ENCODE measurements around the gene DISC1. TPM values are rescaled to one million over a fixed set of nuclear protein-coding genes. Genes with fewer than 3 reads are reported as not detected.

DISC1 gene
- total RNA-seq, 2 donors from 2014 or later = 2.9 to 5.8 TPM

DNA sequence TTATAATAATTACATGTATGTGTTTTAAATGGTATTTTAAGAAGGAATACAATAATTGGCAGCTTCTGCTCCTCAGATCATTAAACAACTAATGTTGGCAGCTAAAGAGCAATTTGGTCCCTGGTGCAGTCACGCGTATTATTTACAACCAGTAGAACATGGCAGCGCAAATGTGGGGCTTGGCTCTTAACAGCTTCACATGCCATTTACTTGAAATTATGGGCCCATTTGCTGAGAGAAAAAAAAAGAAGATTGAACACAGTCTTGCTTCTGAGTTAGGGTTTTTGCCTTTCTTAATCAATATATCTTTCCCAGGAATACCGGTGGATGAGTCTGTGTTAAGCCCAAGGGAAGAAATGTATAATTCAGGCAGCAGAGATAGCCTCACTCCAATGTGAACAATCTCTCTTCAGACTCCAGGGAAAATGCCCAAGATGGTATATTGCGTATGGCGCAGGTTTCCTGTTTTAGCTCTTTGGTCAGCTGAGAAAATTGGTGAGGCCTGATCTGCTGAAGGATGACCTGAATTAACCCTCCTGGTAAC is 174.5 kb downstream of the DISC1 start:
- Mint-ChIP-seq H3K9me3 (peaks cover 2 to 3% of the 10 kb centered on the region in 2 donors), H3K4me3 (no peak overlapping the region), H3K4me1 (ENCODE audit: low read depth) (no peaks in the 10 kb centered on the region), H3K36me3 (ENCODE audit: insufficient read depth in 2 of 2) (peaks cover 6 to 8% of the 10 kb centered on the region in 2 donors), H3K27ac (no peak overlapping the region), H3K27me3 (ENCODE audit: low read depth) (no peaks in the 10 kb centered on the region)
- ATAC-seq (replicated peaks in 1 of 2) = no peak
- no peak for DNase-seq

DNA sequence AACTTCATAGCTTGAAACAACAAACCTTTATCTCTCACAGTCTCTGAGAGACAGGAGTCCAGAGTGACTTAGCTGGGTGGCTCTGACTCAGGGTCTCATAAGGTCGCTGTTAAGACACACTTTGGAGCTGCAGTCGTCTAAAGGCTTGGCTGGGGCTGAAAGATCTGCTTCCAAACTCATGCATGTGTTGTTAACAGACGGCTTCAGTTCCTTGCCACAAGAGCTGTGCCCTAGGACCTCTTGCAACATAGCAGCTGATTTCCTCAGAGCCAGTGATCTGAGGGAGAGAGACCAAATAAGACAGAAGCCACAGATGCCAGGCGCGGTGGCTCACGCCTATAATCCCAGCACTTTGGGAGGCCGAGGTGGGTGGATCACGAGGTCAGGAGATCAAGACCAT is 176.8 kb downstream of the DISC1 start:
- ATAC-seq (replicated peaks in 1 of 2) (no peak), DNase-seq (no peak)
- no peak overlapping the region for H3K4me3 Mint-ChIP-seq
- H3K4me1 Mint-ChIP-seq (ENCODE audit: low read depth) = no peaks in the 10 kb centered on the region
- peaks cover 2 to 3% of the 10 kb centered on the region in 2 donors for H3K9me3 Mint-ChIP-seq
- peaks cover 6 to 8% of the 10 kb centered on the region in 2 donors for H3K36me3 Mint-ChIP-seq (ENCODE audit: insufficient read depth in 2 of 2)
- no peak overlapping the region for H3K27ac Mint-ChIP-seq
- H3K27me3 Mint-ChIP-seq (ENCODE audit: low read depth) = no peaks in the 10 kb centered on the region

DNA sequence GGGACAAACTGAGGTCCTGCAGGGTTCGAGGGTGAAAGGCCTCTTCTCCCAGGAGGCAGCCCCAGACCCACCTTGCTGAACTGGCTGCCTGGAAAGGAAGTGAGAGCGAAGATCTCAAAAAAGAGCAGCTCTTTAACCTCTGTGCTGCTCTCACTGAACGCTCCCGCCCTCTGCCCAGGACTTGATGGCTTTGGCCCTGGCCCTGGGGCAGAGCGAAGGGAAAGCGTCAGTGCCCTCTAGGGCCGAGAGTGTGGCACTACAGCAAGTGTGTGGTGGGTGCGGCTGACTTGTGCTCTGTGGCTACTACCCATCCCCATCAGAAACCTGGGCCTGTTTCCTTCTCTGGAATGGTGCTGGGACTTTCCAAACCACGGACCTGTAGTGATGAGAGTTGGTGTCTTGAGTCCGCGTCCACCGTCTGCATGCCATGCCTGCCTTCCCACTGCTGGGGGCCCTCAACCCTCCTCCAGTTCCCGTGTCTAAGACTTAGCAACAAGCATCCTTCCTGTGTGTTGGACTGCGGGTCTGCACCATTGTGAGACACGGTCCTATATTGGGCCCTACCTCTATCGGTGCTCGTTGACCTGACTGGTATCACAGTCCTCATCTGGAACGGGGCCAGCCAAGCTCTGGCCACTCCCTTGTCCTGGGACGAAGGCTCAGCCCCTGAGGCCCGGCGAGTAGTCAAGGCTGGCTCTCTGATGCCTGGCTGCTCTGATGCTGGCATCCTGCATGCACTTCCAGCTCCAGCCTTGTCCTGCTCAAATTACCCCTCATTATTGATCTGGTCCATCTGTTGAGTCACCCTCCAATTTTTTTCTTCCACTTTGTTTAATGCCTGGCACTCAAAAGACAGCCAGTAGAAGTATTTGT is 180.3 kb downstream of the DISC1 start:
- no peak overlapping the region for H3K27ac Mint-ChIP-seq
- ATAC-seq (replicated peaks in 1 of 2) (peak; percentile 72 to 78), DNase-seq (peak; percentile 37 to 39)
- peaks cover 0 to 2% of the 10 kb centered on the region in 2 donors for H3K36me3 Mint-ChIP-seq (ENCODE audit: insufficient read depth in 2 of 2)
- H3K4me1 Mint-ChIP-seq (ENCODE audit: low read depth) = no peaks in the 10 kb centered on the region
- H3K9me3 Mint-ChIP-seq = no peaks in the 10 kb centered on the region
- H3K4me3 Mint-ChIP-seq = no peak overlapping the region
- no peaks in the 10 kb centered on the region for H3K27me3 Mint-ChIP-seq (ENCODE audit: low read depth)

DNA sequence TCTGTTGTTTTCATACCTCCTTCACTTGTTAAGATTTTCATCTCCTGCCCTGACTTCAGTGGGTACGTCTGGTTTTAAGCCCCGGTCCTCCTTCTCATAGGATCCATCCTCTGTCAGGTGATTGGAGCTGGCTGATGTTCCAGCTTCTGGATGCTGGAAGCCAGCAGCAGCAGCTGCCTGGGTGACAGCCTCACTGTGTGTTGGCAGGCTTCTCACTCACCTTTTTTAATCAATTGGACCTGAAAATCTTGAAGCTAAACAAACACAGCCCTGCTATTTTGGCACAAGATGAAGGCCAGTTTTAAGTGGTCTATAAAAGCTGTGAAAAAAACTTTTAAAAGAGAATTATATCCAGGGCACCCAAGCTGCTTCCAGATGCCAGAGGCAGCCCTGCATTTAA is 181.0 kb downstream of the DISC1 start:
- no peaks in the 10 kb centered on the region for H3K27me3 Mint-ChIP-seq (ENCODE audit: low read depth)
- no peaks in the 10 kb centered on the region for H3K36me3 Mint-ChIP-seq (ENCODE audit: insufficient read depth in 2 of 2)
- no peak overlapping the region for H3K4me3 Mint-ChIP-seq
- DNase-seq = no peak
- no peak for ATAC-seq (replicated peaks in 1 of 2)
- no peaks in the 10 kb centered on the region for H3K4me1 Mint-ChIP-seq (ENCODE audit: low read depth)
- no peak overlapping the region for H3K27ac Mint-ChIP-seq
- no peaks in the 10 kb centered on the region for H3K9me3 Mint-ChIP-seq

DNA sequence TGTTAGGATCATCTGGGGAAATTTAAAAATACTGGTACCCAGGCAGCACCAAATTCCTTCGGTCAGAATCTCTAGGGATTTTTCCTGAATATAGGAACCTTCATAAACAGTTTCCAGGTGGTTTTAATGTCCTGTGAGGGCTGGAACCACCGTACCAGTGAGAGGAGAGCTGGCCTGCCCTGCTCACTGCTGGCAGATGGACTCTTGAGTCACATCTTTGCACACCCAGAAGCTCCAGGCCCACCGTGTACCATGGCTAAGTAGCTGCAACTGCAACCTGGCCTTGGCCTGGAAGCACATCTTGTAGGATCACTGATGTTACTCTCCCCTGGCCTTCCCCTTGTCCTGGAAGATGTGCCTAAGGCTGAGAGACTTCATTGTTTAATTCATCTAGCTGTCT is 181.5 kb downstream of the DISC1 start:
- Mint-ChIP-seq H3K4me1 (ENCODE audit: low read depth) (no peaks in the 10 kb centered on the region), H3K4me3 (no peak overlapping the region), H3K27ac (no peak overlapping the region), H3K9me3 (no peaks in the 10 kb centered on the region), H3K36me3 (ENCODE audit: insufficient read depth in 2 of 2) (no peaks in the 10 kb centered on the region), H3K27me3 (ENCODE audit: low read depth) (no peaks in the 10 kb centered on the region)
- DNase-seq = no peak
- ATAC-seq (replicated peaks in 1 of 2) = no peak

DNA sequence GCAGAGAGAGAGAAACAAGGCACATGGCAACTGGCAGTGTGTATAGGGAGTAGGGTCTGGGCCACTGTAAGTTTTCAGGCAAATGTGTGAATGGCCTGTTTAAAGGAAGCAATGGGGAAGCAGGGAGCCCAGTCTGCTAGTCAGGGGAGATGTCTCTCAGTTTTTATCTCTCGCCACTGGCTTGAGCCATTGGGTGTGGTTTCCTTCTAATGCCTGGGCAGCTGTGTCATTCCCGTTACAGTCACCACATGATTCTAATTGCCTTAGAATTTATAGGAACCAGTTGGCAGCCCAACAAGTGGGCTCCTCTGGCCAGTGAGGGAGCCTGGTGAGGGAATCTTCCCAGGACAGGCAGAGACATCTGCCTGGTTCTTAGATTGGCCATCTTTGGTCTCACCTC is 182.4 kb downstream of the DISC1 start:
- no peaks in the 10 kb centered on the region for H3K4me1 Mint-ChIP-seq (ENCODE audit: low read depth)
- no peak for ATAC-seq (replicated peaks in 1 of 2)
- H3K27ac Mint-ChIP-seq = no peak overlapping the region
- no peaks in the 10 kb centered on the region for H3K27me3 Mint-ChIP-seq (ENCODE audit: low read depth)
- peaks cover 0 to 2% of the 10 kb centered on the region in 2 donors for H3K36me3 Mint-ChIP-seq (ENCODE audit: insufficient read depth in 2 of 2)
- H3K4me3 Mint-ChIP-seq = no peak overlapping the region
- no peak for DNase-seq
- no peaks in the 10 kb centered on the region for H3K9me3 Mint-ChIP-seq

DNA sequence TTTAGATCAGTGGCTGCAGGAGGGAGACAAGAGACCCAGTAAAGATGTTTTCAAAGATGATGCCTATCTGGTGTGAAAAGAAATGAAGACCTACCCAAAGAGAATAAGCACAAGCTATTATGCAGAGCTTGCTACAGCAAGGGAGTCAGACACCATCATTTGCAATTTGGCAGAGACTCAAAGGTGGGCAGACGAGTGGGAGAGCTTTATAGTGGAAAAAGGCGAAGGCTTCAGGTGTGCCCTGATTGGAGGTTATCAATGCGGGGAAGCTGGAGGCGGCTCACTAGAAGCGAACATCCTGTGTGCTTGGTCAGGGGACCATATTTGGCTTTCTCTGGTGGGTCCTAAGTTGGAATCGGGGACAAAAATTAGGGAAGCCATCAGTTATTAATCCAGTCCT is 183.8 kb downstream of the DISC1 start:
- DNase-seq = no peak
- no peak overlapping the region for H3K4me3 Mint-ChIP-seq
- peaks cover 0 to 2% of the 10 kb centered on the region in 2 donors for H3K36me3 Mint-ChIP-seq (ENCODE audit: insufficient read depth in 2 of 2)
- ATAC-seq (replicated peaks in 1 of 2) = no peak
- H3K4me1 Mint-ChIP-seq (ENCODE audit: low read depth) = no peaks in the 10 kb centered on the region
- H3K27me3 Mint-ChIP-seq (ENCODE audit: low read depth) = no peaks in the 10 kb centered on the region
- H3K27ac Mint-ChIP-seq = no peak overlapping the region
- no peaks in the 10 kb centered on the region for H3K9me3 Mint-ChIP-seq

DNA sequence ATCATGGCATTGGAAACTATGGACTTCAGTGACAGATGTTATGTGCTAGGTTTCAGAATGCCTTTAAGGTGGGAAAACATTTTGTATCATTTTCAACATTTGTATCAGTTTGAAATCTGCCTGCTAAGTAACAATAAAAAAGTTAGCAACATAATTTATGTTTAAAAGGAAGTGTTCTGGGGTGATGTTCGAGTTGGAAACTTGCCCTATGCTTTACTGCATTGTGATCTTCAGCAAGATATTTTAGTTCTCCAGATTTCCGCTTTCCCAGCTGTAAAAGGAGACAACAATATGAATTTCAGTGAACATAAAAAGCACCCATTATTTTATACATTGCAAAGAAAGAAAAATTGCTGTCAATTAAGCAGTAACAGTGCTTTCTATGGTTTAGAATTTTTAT is 187.4 kb downstream of the DISC1 start:
- DNase-seq (no peak), ATAC-seq (replicated peaks in 1 of 2) (no peak)
- Mint-ChIP-seq H3K4me1 (ENCODE audit: low read depth) (no peaks in the 10 kb centered on the region), H3K36me3 (ENCODE audit: insufficient read depth in 2 of 2) (peaks cover 0 to 4% of the 10 kb centered on the region in 2 donors), H3K4me3 (no peak overlapping the region), H3K27me3 (ENCODE audit: low read depth) (no peaks in the 10 kb centered on the region), H3K27ac (no peak overlapping the region), H3K9me3 (no peaks in the 10 kb centered on the region)

DNA sequence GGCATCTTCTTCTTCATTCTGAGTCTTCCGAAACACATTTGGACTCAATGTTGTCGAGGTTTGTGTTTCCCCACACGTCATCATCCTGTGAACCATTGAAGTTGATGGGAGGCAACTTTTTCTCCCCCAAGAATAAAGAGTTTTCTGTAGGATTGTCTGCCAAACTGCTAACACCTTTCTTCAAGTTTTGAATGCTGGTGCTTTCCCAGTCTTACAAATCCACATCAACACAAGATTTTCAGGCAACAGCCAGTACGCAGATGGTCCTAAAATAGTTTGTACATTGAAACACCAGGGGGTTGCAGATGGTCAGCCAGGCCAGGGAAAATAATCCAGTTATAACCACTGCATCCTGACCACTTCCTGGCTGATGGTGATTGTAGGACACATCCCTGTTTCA is 187.9 kb downstream of the DISC1 start:
- H3K27ac Mint-ChIP-seq = no peak overlapping the region
- H3K27me3 Mint-ChIP-seq (ENCODE audit: low read depth) = no peaks in the 10 kb centered on the region
- peaks cover 0 to 4% of the 10 kb centered on the region in 2 donors for H3K36me3 Mint-ChIP-seq (ENCODE audit: insufficient read depth in 2 of 2)
- no peaks in the 10 kb centered on the region for H3K4me1 Mint-ChIP-seq (ENCODE audit: low read depth)
- no peaks in the 10 kb centered on the region for H3K9me3 Mint-ChIP-seq
- DNase-seq = no peak
- H3K4me3 Mint-ChIP-seq = no peak overlapping the region
- ATAC-seq (replicated peaks in 1 of 2) = no peak

DNA sequence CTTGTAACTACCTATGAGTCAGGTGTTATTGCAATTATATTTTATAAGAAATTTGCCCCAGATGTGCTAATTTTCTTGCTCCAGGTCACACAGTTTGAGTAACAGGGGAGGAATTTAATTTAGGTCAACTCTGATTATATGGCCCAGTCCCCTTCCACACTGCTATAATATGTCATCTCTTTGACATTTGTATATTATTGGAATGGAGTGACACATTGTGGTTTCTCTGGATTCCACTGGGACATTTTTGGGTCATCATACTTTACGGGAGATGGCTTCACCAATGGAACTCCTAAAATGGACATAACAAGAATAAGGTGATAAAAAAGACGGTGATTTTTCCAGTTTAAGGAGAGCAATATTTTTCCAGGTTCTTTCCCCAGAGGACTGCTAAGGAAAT is 191.2 kb downstream of the DISC1 start:
- H3K27me3 Mint-ChIP-seq (ENCODE audit: low read depth) = no peaks in the 10 kb centered on the region
- H3K9me3 Mint-ChIP-seq = no peaks in the 10 kb centered on the region
- no peak overlapping the region for H3K4me3 Mint-ChIP-seq
- H3K27ac Mint-ChIP-seq = no peak overlapping the region
- DNase-seq (no peak), ATAC-seq (replicated peaks in 1 of 2) (no peak)
- no peaks in the 10 kb centered on the region for H3K4me1 Mint-ChIP-seq (ENCODE audit: low read depth)
- peaks cover 0 to 4% of the 10 kb centered on the region in 2 donors for H3K36me3 Mint-ChIP-seq (ENCODE audit: insufficient read depth in 2 of 2)

DNA sequence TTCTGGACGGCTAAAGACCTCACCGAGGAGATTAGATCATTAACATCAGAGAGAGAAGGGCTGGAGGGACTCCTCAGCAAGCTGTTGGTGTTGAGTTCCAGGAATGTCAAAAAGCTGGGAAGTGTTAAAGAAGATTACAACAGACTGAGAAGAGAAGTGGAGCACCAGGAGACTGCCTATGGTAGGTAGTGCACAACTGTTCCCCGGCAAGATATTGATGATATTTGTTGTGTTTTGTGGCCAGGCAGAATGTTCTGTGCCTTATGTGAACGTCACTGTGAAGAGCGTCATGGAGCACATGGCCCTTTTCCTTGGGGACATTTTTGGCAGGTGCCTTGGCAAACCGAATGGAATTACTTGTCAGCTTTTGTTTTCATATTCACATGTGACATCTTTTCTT is 191.7 kb downstream of the DISC1 start:
- Mint-ChIP-seq H3K27ac (no peak overlapping the region), H3K27me3 (ENCODE audit: low read depth) (no peaks in the 10 kb centered on the region), H3K4me1 (ENCODE audit: low read depth) (no peaks in the 10 kb centered on the region), H3K36me3 (ENCODE audit: insufficient read depth in 2 of 2) (peaks cover 0 to 4% of the 10 kb centered on the region in 2 donors), H3K9me3 (no peaks in the 10 kb centered on the region), H3K4me3 (no peak overlapping the region)
- no peak for ATAC-seq (replicated peaks in 1 of 2)
- no peak for DNase-seq

DNA sequence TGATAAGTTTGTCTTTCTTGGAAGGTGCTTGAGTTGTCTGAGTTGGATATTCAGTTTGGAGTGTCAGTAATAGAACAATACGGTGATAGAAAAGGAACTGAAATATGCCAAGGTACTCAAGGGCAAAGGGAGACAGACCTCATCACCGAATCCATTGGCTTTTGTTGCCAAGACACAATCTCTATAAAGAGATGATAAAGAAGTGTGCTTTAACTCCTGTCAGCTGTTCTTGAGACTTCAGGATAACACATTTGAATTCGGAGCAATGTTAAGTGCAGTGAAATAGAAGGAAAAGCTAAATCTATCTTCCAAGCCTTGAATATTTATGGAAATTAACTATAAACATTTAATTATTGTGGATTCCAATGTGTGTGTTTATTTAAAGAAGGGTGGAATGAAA is 194.7 kb downstream of the DISC1 start:
- Mint-ChIP-seq H3K4me3 (no peak overlapping the region), H3K4me1 (ENCODE audit: low read depth) (no peaks in the 10 kb centered on the region), H3K9me3 (no peaks in the 10 kb centered on the region), H3K36me3 (ENCODE audit: insufficient read depth in 2 of 2) (peaks cover 0 to 3% of the 10 kb centered on the region in 2 donors), H3K27ac (no peak overlapping the region), H3K27me3 (ENCODE audit: low read depth) (no peaks in the 10 kb centered on the region)
- no peak for DNase-seq
- ATAC-seq (replicated peaks in 1 of 2) = no peak

DNA sequence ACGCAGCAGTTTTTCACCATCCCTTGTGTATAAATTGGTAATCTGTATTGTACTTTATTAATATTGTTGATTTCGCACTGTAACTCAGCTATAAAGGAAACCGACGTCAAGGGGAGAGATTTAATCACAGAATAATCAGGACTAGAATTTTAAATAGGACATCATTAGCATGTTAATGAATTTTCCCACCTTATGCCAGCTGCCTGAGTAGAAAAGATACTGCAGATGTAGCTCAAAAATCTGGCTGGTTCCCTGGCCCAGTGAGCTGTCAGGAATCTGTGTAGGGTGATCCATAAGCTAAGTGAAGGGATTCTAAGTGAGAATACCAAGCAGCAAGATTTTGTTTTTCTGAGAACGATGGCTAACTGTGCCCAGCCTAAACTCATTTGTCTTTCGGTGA is 195.5 kb downstream of the DISC1 start:
- Mint-ChIP-seq H3K27me3 (ENCODE audit: low read depth) (no peaks in the 10 kb centered on the region), H3K36me3 (ENCODE audit: insufficient read depth in 2 of 2) (peaks cover 0 to 3% of the 10 kb centered on the region in 2 donors), H3K4me3 (no peak overlapping the region), H3K27ac (no peak overlapping the region), H3K9me3 (no peaks in the 10 kb centered on the region), H3K4me1 (ENCODE audit: low read depth) (no peaks in the 10 kb centered on the region)
- ATAC-seq (replicated peaks in 1 of 2) = no peak
- DNase-seq = no peak

DNA sequence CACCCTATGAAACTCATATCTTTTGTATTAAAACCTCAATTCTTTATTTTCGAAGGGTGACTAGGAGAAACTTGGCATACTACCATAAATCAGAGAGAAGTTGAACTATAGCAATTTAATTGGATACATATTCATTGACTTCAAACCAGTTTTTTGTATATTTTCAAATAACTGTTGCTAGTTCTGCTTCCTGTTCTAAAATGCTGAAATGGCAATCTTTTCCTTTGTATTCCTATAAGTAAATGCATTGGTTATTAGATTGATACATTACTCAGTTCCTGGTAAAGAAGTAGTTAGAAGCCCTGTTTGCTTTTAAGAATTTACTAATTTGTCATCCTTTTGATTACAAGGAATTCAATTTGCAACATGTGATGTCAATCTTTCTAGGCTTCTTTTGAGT is 200.0 kb downstream of the DISC1 start:
- H3K36me3 Mint-ChIP-seq (ENCODE audit: insufficient read depth in 2 of 2) = peaks cover 0 to 3% of the 10 kb centered on the region in 2 donors
- no peaks in the 10 kb centered on the region for H3K27me3 Mint-ChIP-seq (ENCODE audit: low read depth)
- ATAC-seq (replicated peaks in 1 of 2) (no peak), DNase-seq (no peak)
- no peak overlapping the region for H3K4me3 Mint-ChIP-seq
- H3K9me3 Mint-ChIP-seq = no peaks in the 10 kb centered on the region
- H3K27ac Mint-ChIP-seq = no peak overlapping the region
- no peaks in the 10 kb centered on the region for H3K4me1 Mint-ChIP-seq (ENCODE audit: low read depth)
